HFFc6 (cell line): ENCODE data around the gene CBLL1. TPM values are rescaled to one million over a fixed set of nuclear protein-coding genes. Genes with fewer than 3 reads are reported as not detected.

ENCODE experiments used
- DNase-seq: peaks from one replicate; pipeline ENCODE4 v3.0.0-alpha.2; 2018
- H3K27ac Mint-ChIP-seq: 2 replicates; pipeline ENCODE4 v1.8.0; 2020; ENCODE audit warnings: mild to moderate bottlenecking, mixed read lengths
- H3K27me3 Mint-ChIP-seq: 2 replicates; pipeline ENCODE4 v1.8.0; 2021; ENCODE audit warnings: mild to moderate bottlenecking, moderate library complexity, mixed read lengths; ENCODE audit not compliant: insufficient read depth
- H3K36me3 Mint-ChIP-seq: 2 replicates; pipeline ENCODE4 v1.8.0; 2021; ENCODE audit warnings: low read depth, mixed read lengths
- H3K4me1 Mint-ChIP-seq: 2 replicates; pipeline ENCODE4 v1.8.0; 2020; ENCODE audit warnings: low read depth, mixed read lengths
- H3K4me3 Mint-ChIP-seq: 2 replicates; pipeline ENCODE4 v1.8.0; 2020; ENCODE audit warnings: mild to moderate bottlenecking, moderate library complexity, mixed read lengths
- H3K9me3 Mint-ChIP-seq: 2 replicates; pipeline ENCODE4 v1.8.0; 2020; ENCODE audit warnings: mild to moderate bottlenecking, mixed read lengths
- CTCF ChIP-seq: fragments of 200-600 bp; sonication (generic); IDR thresholded peaks from 2 replicates; pipeline ENCODE4 v1.5.0; 2021; ENCODE audit warnings: antibody characterized with exemption, mild to moderate bottlenecking
- total RNA-seq, 6 experiments: library from RNA; stranded (reverse); fragmentation: NEBNext Ultra II Directional; extraction: Animal tissue kit (Norgen Biotek cat#: 25700); gene quantifications; 2 replicates in 1 of 6; 3 replicates in 5 of 6; pipeline ENCODE4 v1.2.3, GENCODE V29; 2021

CBLL1 gene
- total RNA-seq, 6 experiments from 2014 or later, result 20.8 to 25.7 (median 23.5) TPM

DNA sequence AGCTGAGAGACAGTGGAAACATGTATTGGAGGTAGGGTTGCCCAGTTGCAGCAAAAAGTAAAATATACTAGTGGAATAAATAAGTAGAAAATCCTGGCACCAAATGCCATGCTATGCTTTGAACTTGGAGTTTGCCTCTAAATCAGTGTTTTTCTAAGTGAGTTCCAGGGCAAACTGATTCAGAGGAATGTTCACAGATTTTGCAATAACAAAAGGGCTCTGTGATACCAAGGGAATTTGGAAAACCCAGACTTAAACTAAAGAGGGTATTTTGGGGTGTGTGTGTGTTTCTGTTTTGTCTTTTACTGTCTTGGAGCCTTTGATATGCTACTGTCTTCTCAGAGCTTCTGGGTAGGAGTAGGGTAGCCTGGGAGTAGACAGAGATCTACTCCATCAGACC lies 43.4 kb upstream of the CBLL1 start:
- H3K27ac Mint-ChIP-seq, result no peak overlapping the region
- H3K27me3 Mint-ChIP-seq, result peaks cover 3% of the 10 kb centered on the region
- no peak for TF ChIP-seq CTCF
- no peak for DNase-seq
- no peaks in the 10 kb centered on the region for H3K36me3 Mint-ChIP-seq
- no peaks in the 10 kb centered on the region for H3K4me1 Mint-ChIP-seq
- H3K4me3 Mint-ChIP-seq, result no peak overlapping the region
- no peaks in the 10 kb centered on the region for H3K9me3 Mint-ChIP-seq

DNA sequence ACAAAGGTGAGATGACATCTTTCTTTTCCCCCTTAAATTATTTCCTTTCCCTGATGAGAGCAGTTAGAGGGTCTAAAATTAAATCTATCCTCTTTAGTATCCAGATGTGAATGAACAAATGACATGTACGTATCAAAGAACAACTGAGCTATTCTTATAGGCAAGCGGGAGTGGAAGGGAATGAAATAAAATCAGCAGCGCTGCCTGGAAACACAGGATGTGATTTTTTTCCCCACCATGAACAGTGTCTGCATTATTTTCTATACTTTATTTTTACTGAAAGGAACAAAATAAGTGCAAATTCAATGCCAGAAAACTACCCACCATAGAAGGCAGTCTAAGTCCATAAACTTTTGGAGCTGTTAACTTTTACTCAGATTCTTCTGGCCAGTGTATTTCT lies 42.8 kb upstream of the CBLL1 start:
- no peak for DNase-seq
- H3K36me3 Mint-ChIP-seq, result no peaks in the 10 kb centered on the region
- no peak overlapping the region for H3K27ac Mint-ChIP-seq
- no peak overlapping the region for H3K4me3 Mint-ChIP-seq
- no peak for TF ChIP-seq CTCF
- no peaks in the 10 kb centered on the region for H3K4me1 Mint-ChIP-seq
- H3K27me3 Mint-ChIP-seq, result peaks cover 3% of the 10 kb centered on the region
- H3K9me3 Mint-ChIP-seq, result no peaks in the 10 kb centered on the region

- TF ChIP-seq CTCF, result no peak
- no peak overlapping the region for H3K4me3 Mint-ChIP-seq
- H3K27me3 Mint-ChIP-seq, result peaks cover 3% of the 10 kb centered on the region; the same call in 1 of the 2 replicates
- H3K36me3 Mint-ChIP-seq, result no peaks in the 10 kb centered on the region
- no peaks in the 10 kb centered on the region for H3K4me1 Mint-ChIP-seq
- no peak overlapping the region for H3K27ac Mint-ChIP-seq
- no peaks in the 10 kb centered on the region for H3K9me3 Mint-ChIP-seq
- no peak for DNase-seq
These were observed 40.7 kb upstream of the CBLL1 start for GRCh38 chr7:107703219-107703618.

DNA sequence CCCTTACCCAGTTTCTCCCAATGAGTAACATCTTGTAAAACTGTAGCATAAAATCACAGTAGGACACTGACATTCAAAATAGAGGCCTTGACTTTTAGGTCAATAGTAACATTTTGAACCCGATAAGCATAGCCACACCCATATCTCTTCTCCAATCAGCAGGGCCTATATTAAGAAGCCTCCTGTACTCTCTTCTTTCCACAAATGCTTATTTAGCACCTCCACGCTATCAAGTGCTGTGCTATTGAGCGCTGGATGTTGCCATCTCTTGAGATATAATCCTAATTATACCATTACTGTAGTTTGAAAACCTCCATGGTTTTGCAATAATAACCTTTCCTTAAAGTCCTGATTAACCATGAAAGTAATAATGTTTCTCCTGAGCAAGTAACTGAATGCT lies 40.1 kb upstream of the CBLL1 start:
- DNase-seq, result no peak
- Mint-ChIP-seq H3K4me1 (peaks cover 4% of the 10 kb centered on the region), H3K4me3 (no peak overlapping the region), H3K36me3 (no peaks in the 10 kb centered on the region), H3K9me3 (no peaks in the 10 kb centered on the region), H3K27ac (no peak overlapping the region), H3K27me3 (peaks cover 3% of the 10 kb centered on the region; the same call in 1 of the 2 replicates)
- no peak for TF ChIP-seq CTCF

DNA sequence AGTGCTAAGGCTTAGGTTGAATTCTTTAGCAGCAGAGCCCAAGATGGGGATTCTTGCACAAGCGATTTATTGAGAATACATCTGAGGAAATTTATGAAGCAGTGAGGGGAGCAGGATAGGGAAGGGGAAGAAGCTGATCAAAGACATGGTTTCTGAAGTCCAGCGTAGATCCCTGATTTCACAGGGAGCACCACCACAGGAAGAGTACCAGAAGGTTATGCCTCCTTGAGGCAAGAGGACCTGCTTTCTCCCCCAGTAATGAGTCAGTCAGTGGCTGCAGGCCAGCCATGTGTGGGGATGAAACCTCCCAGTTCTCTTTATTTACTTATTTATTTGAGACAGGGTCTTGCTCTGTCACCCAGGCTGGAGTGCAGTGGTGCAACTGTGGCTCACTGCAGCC lies 35.0 kb upstream of the CBLL1 start:
- Mint-ChIP-seq H3K4me3 (no peak overlapping the region; the same call in 1 of the 2 replicates), H3K4me1 (peaks cover 23% of the 10 kb centered on the region), H3K9me3 (no peaks in the 10 kb centered on the region), H3K27ac (no peak overlapping the region), H3K27me3 (no peaks in the 10 kb centered on the region; the same call in 1 of the 2 replicates), H3K36me3 (no peaks in the 10 kb centered on the region)
- no peak for DNase-seq
- no peak for TF ChIP-seq CTCF

DNA sequence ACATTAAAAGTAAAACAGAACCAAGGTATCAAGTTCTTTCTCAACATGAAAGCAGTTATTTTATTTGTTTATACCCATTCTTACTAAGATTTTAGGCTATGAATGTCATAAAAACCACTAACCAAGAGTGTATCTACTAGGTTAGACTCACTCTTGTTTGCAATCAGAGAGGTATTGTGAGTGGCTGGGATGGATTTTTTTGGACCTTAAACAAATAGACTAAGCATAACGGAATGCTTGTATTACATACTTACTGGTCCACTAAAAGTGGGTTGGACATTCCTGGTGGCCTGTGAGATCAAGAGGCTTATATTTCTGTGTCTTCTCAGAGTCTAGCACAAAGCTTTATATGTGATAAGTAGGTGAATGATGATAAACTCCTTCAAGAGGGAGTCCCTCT lies 32.6 kb upstream of the CBLL1 start:
- Mint-ChIP-seq H3K27me3 (no peaks in the 10 kb centered on the region; the same call in 1 of the 2 replicates), H3K27ac (no peak overlapping the region), H3K36me3 (no peaks in the 10 kb centered on the region), H3K9me3 (no peaks in the 10 kb centered on the region), H3K4me1 (peaks cover 29% of the 10 kb centered on the region), H3K4me3 (no peak overlapping the region)
- TF ChIP-seq CTCF, result no peak
- peak; percentile 73 for DNase-seq
